ENCODE data around the gene NEURL1.
"Not testable (repeated sequence)": the region's sequence is repeated elsewhere in the genome, so short reads cannot be mapped to it uniquely, and the experiment has no call there.

The NEURL1 gene

DNA sequence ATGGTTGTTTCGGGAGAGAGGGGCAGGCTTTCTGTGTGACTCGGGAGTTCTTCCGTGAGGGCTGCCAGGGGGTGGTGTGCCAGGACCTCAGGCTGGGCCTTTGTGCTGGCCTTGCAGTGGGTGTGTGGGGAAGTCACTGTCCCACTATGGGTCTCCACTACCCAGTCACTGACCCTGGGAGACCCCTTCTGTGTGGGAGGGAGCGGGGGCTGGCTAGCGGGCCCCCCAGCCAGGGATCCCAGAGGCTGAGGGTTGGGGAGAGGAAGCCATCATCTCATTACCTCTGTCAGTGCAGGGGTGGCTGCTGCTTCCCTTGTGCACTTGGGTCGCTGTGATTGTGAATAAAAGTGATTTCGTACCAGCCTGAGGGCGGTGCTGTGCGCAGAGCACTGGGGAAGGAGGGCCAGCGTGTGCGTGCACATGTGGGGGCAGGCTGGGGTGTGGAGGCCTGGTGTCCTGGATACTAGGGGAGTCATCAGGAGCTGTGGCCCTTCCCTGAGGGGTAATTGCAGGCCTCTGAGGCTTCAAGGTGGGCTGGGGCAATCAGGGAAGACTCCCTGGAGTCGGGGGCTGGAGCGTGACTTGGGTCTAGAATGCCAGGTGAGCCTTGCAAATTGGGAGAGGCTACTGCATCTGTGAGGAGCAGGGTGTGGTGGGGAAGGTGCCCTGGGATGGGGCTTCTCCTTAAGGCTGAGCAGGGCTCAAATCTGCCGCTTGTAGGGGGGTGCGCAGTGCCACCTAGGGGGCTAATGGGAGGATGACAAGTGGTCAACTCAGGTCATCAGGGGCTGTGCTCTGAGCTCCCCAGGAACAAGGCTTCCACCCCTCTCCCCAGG, 98.9 kb downstream of the NEURL1 start:
- no peak for DNase-seq

DNA sequence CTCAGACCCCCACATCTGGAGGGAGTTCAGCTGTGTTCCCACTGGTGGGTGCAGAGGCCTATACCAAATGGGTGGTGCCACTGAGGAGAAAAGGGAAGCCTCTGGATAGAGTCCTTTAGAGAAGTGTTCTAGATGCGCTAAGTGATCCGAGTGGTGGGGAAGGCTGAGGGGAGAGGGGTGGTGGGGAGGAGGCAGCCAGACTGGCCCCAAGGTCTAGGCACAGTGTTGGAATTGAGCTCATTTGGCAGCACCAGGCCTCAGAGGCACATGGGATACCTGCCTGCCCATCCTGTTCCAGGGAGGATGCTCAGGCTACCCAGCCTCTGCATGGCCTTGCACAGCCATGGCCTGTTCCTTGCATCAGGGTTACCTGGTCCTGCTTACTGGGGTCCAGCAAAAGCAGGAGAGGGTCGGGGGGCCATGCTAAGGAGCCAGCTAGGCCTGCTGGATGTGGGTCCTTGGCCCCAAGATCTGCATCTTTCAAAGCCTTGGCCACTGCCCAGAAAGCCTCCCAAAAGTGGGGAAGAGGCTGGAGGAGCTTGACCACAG, 99.6 kb downstream of the NEURL1 start:
- DNase-seq: no peak

DNA sequence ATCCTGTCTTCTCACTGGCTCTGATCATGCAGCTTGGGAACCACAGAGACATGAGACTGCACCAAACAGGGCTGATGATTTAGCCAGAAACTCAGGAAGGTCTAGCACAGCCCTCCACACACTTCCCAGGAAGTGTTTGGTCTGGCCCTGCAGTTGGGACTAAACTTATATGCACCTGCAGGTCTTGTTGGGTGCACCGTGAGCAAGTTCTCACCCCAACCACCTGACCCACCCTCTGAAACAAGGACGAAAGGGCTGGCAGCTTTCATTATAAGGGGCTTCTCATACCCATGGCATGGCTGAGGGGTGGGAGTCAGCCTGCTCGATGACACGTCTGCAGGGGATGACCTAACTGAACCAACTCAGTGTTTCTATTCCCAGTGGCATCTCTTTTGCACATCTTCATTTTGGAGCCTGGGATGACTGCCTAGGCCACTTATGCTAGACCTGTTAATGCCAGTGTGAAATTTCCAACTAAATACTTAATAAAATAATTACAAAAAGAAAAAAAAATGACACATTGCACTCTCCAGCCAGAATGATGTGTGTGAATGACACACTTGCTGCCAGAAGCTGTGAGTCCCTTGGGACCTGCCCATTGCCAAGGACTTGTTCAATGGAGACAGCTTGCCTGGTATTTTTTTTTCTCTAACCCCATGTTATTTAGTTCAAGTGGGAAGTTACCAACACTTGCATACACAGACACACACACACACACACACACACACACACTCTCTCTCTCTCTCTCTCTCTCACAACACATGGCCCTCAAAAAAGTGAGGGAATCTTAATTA, 102.6 kb downstream of the NEURL1 start:
- no peak for DNase-seq

DNA sequence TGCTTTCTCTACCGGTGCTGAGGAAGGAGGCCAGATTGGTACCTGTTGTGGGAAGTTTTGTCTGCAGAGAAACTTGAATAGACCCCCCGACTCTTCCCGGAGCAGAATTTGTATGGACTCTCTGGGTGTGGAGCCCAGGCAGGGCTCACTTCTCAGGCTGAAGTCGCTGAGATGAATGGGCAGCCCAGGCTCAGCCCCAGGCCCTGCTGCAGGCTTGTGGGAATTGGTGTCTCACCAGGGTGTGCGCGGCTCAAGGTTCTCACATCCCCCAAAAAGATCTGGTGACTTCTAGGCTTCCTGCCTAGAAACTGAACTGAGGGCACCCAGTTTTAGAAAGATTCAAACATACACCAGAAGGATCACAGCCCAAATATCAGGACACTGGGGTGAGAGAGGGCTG, 103.5 kb downstream of the NEURL1 start:
- DNase-seq: no peak

DNA sequence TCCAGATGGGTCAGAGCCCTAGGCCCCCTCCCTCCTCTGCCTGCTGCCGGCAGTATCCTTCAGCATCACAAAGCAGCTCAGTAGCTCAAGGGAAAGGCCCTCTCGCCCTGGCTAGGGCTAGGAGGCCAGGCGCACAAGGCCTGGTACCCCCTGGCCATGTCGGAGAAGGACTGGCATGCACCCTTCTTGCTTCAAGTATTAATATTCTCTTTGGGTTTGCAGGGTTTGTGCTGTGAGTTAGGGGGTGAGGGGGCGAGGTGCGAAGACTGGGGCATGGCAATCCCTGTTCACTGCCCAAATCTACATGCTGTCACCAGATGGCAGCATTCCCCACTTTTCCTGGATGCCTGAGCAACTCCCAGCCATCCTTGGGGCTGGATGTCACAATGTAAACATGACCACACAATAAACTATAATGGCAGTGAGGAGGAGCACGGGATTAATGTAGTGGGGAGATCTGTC, 105.2 kb downstream of the NEURL1 start:
- peak; percentile 27 for DNase-seq

DNA sequence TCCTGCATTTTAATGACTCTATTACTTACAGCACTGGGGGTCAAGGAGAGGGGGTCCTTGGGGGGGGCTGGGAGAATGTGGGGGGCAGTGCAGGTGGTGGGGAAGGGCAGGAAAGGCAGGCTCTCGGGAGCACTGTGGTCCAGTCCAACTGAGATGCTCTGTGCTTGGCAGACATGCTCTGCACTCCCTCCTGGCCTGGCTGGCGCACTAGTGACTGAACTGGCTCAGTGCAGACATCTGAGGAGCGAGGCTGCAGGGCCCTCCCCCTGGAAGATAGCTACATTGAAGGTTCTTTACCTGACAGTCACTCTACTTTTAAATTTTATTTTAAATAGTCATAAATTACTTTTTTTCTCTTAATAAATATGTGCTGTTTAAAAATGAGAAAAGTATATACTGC, 105.7 kb downstream of the NEURL1 start:
- DNase-seq: no peak

DNA sequence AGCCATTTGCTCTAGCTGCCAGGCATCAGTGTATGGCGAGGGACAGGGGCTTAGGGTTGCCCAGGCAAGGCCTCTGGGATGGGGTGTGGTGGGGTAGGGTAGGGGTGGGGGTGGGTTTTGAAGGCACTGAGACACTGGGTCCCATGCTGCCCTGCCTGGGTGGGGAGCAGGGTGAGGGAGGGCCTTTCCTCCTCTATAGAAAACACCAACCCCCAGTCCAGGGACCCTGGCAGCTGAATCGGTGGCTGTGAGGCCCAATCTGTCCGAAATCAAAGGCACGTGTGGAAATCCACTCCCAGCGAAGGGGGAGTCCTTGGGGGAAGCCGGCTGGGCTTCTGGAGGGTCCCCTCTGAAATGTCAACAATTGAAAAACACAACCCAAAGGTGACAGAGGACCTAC, 106.4 kb downstream of the NEURL1 start:
- no peak for DNase-seq

DNA sequence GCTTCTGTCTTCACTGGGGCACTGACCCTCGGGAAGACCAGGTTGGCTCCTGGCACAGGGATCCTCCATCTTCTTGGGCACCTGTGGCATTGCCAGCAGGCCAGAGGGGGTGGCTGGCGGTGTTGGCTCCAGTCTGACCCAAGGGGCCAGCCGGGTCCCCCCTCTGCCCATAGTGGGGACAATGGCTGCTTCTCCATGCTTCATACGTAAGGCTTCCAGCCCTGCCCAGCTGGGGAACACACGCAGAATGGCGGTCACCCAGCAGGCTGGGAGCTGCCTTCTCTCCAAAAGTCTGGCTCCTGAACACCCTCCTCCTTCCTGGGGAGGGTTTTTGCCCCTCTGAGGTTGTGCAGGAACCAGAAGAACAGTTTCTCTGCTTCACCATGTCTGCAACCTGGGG, 106.8 kb downstream of the NEURL1 start:
- no peak for DNase-seq

DNA sequence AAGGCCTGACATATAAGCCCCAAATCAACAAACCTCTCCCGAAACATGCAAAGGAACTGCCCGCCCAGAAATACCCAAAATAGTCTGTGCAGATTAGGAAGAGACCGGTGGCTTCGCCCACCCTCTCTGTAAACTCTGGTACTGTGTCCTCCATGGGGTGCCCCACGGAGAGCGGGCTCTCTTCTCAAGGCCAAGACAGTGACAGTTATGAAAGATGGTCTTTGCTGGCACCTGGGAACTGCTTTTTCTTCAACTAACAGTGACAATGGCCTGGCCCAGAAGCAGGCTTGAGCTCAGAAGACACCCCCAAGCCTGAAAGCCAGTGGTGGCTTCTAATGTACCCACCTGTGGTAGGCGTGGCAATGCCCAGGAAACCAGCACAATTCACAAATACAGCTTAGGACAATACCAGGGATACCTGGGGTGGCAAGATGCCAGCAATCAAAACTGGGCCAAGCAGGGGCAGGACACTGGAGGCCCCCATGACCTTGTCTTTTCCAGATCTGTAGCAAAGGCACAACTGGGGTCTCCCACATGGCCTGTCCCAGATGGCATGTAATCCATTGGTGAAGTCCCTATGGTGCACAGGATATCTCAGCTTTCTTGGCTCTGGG, 107.6 kb downstream of the NEURL1 start:
- DNase-seq: no peak

DNA sequence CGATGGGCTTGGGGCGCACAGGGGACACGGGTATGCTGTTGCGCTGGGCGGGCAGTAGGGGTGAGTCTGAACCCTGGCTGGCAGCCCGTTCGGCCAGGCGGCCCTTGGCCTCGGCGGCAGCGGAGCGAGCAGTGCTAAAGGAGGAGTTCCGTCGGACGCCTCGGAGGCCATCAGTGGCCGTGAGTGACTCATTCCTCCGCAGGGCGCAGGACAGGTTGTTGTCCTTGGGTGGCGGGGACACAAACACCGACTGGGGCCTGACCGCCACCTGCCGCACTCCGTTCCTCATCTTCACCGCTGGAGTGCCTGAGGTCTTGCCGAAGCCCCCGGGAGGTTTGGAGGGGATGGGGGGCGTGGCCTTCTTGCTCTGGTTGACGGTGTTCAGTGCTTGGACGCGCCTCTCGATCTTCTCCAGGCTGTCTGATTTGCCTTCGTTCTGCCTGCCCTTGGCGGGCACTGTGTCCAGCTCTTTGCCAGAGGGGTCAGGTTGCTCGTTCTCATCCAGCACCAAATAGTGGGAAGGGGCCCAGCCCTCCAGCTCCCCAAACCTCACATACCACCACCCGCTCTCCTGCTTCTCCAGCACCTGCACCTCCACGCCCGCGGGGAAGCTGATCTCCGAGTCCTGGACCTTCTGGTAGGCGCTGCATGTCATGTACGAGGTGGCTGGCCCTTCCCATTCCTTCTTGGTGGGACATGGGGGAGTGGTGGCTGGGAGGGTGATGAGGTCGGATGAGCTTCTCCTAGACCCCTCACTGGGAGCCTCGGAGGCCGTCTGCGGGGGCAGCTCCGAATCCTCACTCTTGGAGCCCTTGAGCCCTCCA, 108.7 kb downstream of the NEURL1 start:
- no peak for DNase-seq

DNA sequence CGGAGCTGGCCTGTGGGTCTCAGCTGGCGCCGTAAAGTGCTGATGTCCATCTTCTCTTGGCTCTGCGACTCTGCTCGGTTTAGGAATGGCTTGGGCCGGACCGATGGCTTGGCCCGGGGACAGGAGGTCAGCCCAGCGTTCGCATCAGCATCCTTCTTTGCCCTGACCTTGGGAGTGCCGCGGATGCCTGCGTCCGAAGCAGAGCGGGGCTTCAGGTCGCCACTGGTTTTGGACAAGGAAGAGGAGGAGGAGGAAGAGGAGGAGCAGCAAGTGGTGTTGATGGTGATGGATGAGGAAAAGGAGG, 109.3 kb downstream of the NEURL1 start:
- DNase-seq: no peak

DNA sequence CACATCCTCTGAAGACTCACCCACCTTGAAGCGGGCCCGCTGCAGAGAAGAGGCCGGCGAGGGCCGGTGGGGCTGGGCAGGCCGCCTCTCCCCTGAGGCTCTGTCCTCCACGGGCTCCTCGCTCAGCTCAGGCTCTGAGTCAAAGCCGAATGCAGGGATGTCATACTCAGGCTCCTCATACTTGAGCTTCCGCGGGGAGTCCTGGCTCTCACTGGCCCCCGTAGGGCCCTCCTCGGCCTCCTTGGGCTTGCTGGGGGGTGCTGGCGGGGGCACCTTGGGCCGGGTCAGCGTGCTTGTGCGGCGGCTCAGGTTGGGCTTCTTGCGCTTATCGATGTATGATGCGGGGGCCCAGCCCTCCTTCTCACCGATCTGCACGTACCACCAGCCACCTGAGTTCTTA, 109.9 kb downstream of the NEURL1 start:
- no peak for DNase-seq

DNA sequence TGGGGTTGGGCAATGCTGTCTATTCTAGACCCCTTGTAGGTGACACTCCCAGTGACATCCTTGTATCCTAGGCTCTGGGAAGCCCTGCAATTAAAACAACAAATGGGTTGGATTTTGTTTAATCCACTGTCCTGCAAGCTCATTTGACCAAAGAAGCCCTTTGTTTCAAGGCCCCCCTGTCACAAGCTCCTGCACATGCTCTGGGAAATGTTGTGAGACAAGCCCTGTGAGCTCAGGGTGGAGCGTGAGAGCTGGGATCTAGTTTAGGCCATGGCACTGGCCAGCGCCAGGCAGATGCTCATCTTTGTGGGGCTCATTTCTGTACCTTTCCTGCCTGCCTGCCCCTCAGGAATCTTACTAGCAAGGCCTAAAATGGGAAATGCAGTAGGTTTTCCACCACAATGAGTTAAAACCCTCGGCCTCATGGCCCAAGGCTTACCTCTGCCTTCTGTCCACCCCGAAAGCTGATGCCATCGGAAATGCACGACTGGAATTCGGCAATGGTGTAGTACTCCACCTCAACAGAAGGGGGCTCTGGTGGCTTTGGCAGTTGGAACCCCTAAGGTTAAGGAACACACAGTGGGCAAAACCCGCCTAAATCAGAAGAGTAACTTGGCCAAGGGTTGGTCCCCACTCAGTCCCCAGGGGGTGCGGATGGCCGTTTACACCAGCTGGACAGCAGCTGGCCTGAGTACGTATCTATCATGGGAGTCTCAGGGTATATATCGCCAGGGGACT, 112.0 kb downstream of the NEURL1 start:
- no peak for DNase-seq

DNA sequence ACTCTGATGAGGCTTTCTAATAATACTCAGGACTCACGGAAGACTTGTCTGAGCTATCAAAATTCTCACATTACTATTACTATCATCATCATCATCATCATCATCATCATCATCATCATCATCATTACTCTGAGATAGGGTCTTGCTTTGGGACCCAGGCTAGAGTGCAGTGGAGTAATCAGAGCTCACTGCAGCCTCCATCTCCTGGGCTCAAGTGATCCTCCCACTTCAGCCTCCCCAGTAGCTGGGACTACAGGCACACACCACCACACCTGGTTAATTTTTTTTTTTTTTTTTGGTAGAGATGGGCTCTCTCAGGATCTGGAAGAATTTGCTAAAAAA, 112.6 kb downstream of the NEURL1 start:
- not testable (repeated sequence) for DNase-seq

DNA sequence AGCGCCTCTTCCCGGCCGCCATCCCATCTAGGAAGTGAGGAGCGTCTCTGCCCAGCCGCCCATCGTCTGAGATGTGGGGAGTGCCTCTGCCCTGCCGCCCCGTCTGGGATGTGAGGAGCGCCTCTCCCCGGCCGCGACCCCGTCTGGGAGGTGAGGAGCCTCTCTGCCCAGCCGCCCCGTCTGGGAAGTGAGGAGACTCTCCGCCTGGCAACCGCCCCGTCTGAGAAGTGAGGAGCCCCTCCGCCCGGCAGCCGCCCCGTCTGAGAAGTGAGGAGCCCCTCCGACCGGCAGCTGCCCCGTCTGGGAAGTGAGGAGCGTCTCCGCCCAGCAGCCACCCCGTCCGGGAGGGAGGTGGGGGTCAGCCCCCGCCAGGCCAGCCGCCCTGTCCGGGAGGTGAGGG, 113.5 kb downstream of the NEURL1 start:
- not testable (repeated sequence) for DNase-seq

DNA sequence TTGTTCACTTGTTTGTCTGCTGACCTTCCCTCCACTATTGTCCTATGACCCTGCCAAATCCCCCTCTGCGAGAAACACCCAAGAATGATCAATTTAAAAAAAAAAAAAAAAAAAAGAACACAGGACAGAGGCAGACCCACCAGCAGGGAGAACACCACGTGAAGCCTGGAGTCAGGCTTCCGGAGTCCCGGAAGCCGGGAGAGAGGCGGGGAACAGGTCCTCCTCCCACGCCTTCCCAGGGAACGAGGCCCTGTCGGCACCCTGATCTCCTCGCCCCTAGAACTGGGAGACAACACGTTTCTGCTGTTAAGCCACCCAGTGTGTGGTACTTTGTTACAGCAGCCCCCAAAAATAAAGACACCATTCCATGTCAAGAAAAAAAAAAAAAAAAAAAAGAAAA, 114.6 kb downstream of the NEURL1 start:
- not testable (repeated sequence) for DNase-seq

DNA sequence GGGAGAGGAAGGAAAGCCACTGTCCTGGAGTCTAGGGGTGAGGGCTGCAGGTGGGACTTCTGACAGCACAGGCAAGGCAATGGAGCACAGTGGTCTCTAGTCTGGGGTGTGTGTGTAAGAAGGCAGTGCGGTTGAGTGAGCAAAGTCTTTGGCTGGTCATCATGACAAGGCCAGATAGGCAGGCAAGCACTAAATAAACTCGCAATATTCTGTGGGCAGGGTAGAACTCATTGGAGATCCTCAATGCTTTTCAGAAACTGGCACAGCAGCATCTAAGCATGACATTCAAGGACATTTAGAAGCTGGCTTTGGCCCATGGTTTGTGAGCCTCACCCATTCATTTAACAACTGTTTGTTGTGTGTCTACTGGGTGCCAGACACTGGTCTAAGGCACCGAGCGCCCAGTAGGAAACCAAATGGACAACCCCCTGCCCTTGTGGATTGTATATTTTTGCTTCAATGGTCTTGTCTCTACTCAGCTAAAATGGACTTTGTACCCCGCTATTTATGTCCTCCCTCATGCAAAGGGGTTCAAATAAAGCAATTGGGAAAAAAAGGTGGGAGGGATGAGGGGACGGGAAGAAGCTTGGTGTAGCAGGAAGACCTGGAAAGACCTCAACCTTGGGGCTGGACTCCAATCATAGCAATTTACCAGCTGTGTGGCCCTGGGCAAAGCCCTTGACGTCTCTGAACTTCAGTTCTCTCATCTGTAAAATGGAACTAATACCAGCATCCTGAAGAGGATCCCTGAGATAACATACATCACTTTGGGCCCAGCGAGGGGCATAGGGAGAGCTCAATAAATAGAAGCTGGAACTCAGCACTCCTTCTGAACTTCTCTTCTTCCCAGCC, 116.0 kb downstream of the NEURL1 start:
- DNase-seq: no peak

DNA sequence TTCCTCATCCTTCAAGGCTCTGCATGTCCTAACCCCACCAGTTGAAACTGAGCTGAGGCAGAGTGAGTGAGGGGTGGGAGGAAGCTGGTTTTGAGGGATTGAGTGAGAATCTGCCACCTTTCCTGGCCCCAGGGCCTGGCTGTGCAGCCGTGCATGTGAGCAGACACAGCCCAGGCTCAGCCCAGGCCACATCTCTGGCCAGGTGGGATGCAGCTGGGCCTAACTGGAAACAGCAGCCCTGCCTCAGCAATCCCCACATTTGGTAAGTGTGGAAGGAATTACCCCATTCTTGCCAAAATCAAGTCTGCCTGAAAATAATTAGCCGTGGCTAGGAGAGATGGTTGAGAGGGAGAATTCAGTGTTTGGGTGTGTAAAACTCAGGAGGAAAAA, 116.6 kb downstream of the NEURL1 start:
- no peak for DNase-seq

DNA sequence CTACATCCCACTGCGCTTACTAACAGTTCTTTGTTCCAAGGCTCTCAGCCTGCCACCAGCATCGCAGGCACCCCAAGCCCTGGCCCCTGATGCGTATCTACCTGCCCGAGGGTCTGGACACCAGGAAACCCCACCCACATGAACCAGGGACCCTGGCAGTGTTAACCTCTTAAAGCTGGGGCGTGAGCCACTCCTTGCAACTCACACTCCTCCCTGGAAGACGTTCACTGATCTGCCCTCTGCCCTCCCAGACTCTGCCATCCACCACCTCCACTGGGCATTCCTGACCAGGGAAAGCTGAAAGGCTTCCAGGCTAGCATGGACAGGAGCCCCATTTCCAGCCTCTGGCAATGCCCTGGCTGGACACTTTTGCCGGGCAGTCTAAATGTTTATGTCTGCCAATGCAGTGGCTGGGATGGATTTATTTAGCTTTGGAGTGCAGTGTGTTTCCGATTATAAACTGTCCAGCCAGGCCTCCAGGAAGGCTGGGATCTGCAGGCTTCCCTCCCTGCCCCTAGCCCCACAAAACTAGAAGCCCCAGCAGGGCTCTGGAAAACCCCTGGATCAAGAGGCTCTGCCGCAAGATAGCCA, 117.5 kb downstream of the NEURL1 start:
- DNase-seq: no peak

DNA sequence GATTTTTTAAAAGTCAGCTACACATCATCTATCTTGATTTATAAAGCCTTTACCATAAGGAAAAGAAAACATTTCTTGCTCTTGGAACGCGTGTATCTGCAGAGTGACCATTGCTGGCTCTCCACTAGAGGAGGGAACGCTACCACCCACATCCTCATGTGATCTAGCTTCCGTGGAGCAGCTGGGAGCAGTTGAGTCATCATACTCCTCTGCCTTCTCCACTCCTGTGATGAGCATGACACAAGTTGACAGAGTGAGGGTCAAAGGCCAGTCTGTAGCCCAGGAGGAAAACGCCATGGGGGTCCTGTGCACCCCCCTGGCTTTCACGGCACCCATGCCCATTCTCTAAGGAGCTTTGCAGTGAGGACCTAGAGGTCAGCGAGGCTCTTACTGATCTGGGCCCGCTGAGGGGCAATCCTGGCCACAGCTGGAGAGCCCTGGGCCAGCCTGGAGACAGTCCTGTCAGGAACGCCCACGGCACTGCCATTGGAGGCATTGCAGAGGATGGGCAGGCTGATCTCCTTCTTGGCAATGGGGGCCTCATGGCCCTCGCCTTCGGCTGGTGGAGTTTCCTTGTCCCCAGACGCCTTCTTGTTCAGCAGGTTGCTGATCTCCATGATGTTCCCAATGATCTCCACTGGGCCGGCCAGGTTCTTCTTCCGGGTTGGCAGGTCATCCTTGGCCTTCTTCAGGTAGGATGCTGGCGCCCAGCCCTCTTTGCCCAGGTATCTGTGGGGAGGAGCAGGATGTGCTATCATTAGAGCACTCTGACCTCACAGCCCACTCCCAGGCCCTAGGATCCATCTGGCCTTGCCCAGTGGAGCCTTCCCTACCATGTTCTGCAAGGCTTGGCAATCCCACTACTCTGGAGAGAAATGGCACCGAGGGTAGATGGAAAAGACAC, 119.2 kb downstream of the NEURL1 start:
- DNase-seq: no peak

Data from NCI-H2029 (cell line).